RWPE1 (cell line): ENCODE results near the gene HMCES.

Experiments used
- CTCF ChIA-PET: fragments of 350-600 bp; sonication (Branson Sonifier 250); formaldehyde crosslinking; extraction: SDS; loops from one replicate; lab custom pipeline; 2021; lab: Yijun Ruan, JAX
- POLR2A ChIA-PET: fragments of 400-600 bp; formaldehyde crosslinking; extraction: SDS; loops from one replicate; lab custom pipeline; 2020; ENCODE audit warnings: antibody characterized with exemption; ENCODE audit not compliant: low non-redundant PET; lab: Yijun Ruan, JAX
- DNase-seq: peaks from one replicate; pipeline ENCODE4 v3.0.0; 2012; ENCODE audit warnings: low spot score
- H3K27ac ChIP-seq: fragments of 450-650 bp; 2 replicates; pipeline ENCODE4 v1.5.1; 2017
- CTCF ChIP-seq: fragments of 450-650 bp; conservative IDR thresholded peaks from 2 replicates; pipeline ENCODE4 v1.5.1; 2017; ENCODE audit warnings: low read depth, mild to moderate bottlenecking

HMCES gene

GRCh38 chr3:129245641-129246306, 32.9 kb upstream of the HMCES start:
- peak overlapping the region; percentile 49 for H3K27ac ChIP-seq
- ChIA-PET CTCF (interaction anchor here (0.6 to 2.7 kb wide), 18 partner anchors 9 to 276 kb away, joined by 3 to 18 read pairs (median 4); partner anchors contain the start of gene CNBP), POLR2A (interaction anchor here (0.7 to 1.6 kb wide), 3 partner anchors 63 to 84 kb away, joined by 3 to 7 read pairs (median 6); a partner anchor contains a TSS)
- peak; percentile 83 for DNase-seq
- TF ChIP-seq CTCF = peak; percentile 93

GRCh38 chr3:129246636-129247035, 32.0 kb upstream of the HMCES start:
- no peak overlapping the region for H3K27ac ChIP-seq
- TF ChIP-seq CTCF = no peak
- no peak for DNase-seq
- CTCF ChIA-PET = interaction anchor here (0.6 to 2.7 kb wide), 6 partner anchors 42 to 84 kb away, joined by 3 to 18 read pairs (median 5); no protein-coding TSS in a partner anchor
- POLR2A ChIA-PET = interaction anchor here (1.5 kb wide), 1 partner anchor 69 kb away, joined by 6 read pairs; a partner anchor contains a TSS

GRCh38 chr3:129248286-129248979, 30.2 kb upstream of the HMCES start:
- ChIA-PET CTCF (interaction anchor here (0.6 kb wide), 2 partner anchors 86 to 245 kb away, joined by 5 read pairs; no protein-coding TSS in a partner anchor), POLR2A (interaction anchor here (1.7 kb wide), 1 partner anchor 87 kb away, joined by 5 read pairs; no protein-coding TSS in a partner anchor)
- no peak for DNase-seq
- H3K27ac ChIP-seq = peak overlapping the region; percentile 82
- TF ChIP-seq CTCF = no peak

- ChIA-PET POLR2A (interaction anchor here (0.7 to 1.7 kb wide), 3 partner anchors 62 to 88 kb away, joined by 3 to 5 read pairs (median 3); a partner anchor contains a TSS), CTCF (interaction anchor here (0.5 to 1.1 kb wide), 5 partner anchors 29 to 246 kb away, joined by 4 to 7 read pairs (median 5); no protein-coding TSS in a partner anchor)
- no peak for TF ChIP-seq CTCF
- peak; percentile 95 for DNase-seq
- peak within 1 kb of the TSS; percentile 82 for H3K27ac ChIP-seq
Observed at GRCh38 chr3:129249284-129250065, 29.2 kb upstream of the HMCES start, which contains the start of gene COPG1. Gene COPG1, plus strand, starts transcription at chr3:129249606. Its CDS starts 104 bp downstream, at chr3:129249710.

- ChIA-PET POLR2A (interaction anchor here (0.6 kb wide), 1 partner anchor 401 kb away, joined by 3 read pairs; no protein-coding TSS in a partner anchor), CTCF (interaction anchor here (0.6 kb wide), 1 partner anchor 284 kb away, joined by 3 read pairs; no protein-coding TSS in a partner anchor)
- no peak for TF ChIP-seq CTCF
- no peak for DNase-seq
- H3K27ac ChIP-seq = peak overlapping the region; percentile 29
Observed at GRCh38 chr3:129252748-129253147, 25.9 kb upstream of the HMCES start.
